HepG2 (cell line): ENCODE results near the gene LSMEM2. TPM values are rescaled to one million over a fixed set of nuclear protein-coding genes. Genes with fewer than 3 reads are reported as not detected.

Experiments
- ARID4A ChIP-seq: sonication (generic); formaldehyde crosslinking; IDR thresholded peaks from 2 replicates; pipeline ENCODE4 v1.5.0; 2020; ENCODE audit warnings: mild to moderate bottlenecking, missing genetic modification reagents, borderline replicate concordance
- ARNT2 ChIP-seq: sonication (generic); formaldehyde crosslinking; IDR thresholded peaks from 2 replicates; pipeline ENCODE4 v1.8.0; 2022; ENCODE audit warnings: mild to moderate bottlenecking, low read depth, missing genetic modification reagents, moderate library complexity
- DDIT3 ChIP-seq: sonication (generic); formaldehyde crosslinking; IDR thresholded peaks from 2 replicates; pipeline ENCODE4 v1.4.0; 2020; ENCODE audit warnings: mild to moderate bottlenecking, missing genetic modification reagents
- KLF11 ChIP-seq: IDR thresholded peaks from 2 replicates; pipeline ENCODE4 v1.6.1; 2016; ENCODE audit warnings: missing compliant biosample characterization
- PHF20 ChIP-seq: sonication (generic); formaldehyde crosslinking; IDR thresholded peaks from 2 replicates; pipeline ENCODE4 v1.5.0; 2020; ENCODE audit warnings: mild to moderate bottlenecking, missing genetic modification reagents
- PHF5A ChIP-seq: IDR thresholded peaks from one replicate; pipeline ENCODE4 v1.6.1; 2018; ENCODE audit warnings: low read depth, missing genetic modification reagents; ENCODE audit not compliant: unreplicated experiment
- PHF8 ChIP-seq: sonication (generic); formaldehyde crosslinking; IDR thresholded peaks from 2 replicates; pipeline ENCODE4 v1.5.0; 2020; ENCODE audit warnings: missing genetic modification reagents
- POGZ ChIP-seq: sonication (generic); formaldehyde crosslinking; IDR thresholded peaks from 2 replicates; pipeline ENCODE4 v1.4.0; 2020; ENCODE audit warnings: mild to moderate bottlenecking, missing genetic modification reagents
- SIN3A ChIP-seq: IDR thresholded peaks from 2 replicates; pipeline ENCODE4 v1.6.1; 2011; ENCODE audit warnings: low read depth, mild to moderate bottlenecking, control low read depth, low read length, borderline replicate concordance
- SIN3B ChIP-seq: fragments of 150-350 bp; IDR thresholded peaks from 2 replicates; pipeline ENCODE4 v1.6.1; 2014; ENCODE audit warnings: low read length
- STAT6 ChIP-seq: sonication (generic); formaldehyde crosslinking; IDR thresholded peaks from 2 replicates; pipeline ENCODE4 v1.4.0; 2020; ENCODE audit warnings: missing genetic modification reagents, mild to moderate bottlenecking, borderline replicate concordance
- ZBTB14 ChIP-seq: sonication (generic); formaldehyde crosslinking; IDR thresholded peaks from 2 replicates; pipeline ENCODE4 v1.4.0; 2020; ENCODE audit warnings: missing genetic modification reagents
- ZBTB37 ChIP-seq: sonication (generic); formaldehyde crosslinking; IDR thresholded peaks from 2 replicates; pipeline ENCODE4 v1.4.0; 2020; ENCODE audit warnings: mild to moderate bottlenecking, missing genetic modification reagents
- ZMAT3 ChIP-seq: sonication (generic); formaldehyde crosslinking; conservative IDR thresholded peaks from 2 replicates; pipeline ENCODE4 v1.7.0; 2021; ENCODE audit warnings: missing genetic modification reagents
- ZNF230 ChIP-seq: sonication (generic); formaldehyde crosslinking; IDR thresholded peaks from 2 replicates; pipeline ENCODE4 v1.4.0; 2020; ENCODE audit warnings: mild to moderate bottlenecking, missing genetic modification reagents
- ZNF235 ChIP-seq: sonication (generic); formaldehyde crosslinking; IDR thresholded peaks from 2 replicates; pipeline ENCODE4 v1.8.1; 2023; ENCODE audit warnings: mild to moderate bottlenecking, missing genetic modification reagents, borderline replicate concordance
- ZNF292 ChIP-seq: sonication (generic); formaldehyde crosslinking; IDR thresholded peaks from 2 replicates; pipeline ENCODE4 v1.8.1; 2022; ENCODE audit warnings: mild to moderate bottlenecking, low read depth, missing genetic modification reagents, borderline replicate concordance
- ZNF792 ChIP-seq: IDR thresholded peaks from 2 replicates; pipeline ENCODE4 v1.6.1; 2016
- polyA plus RNA-seq, 8 experiments: library from polyadenylated mRNA; depleted of rRNA in 3 of 8; stranded (reverse) in 7 of 8; unstranded in 1 of 8; fragments of >200 nt; fragmentation: Illumina TruSeq in 4 of 8; extraction: Trizol in 4 of 8; gene quantifications; 2 replicates each; pipeline versions ENCODE4 v1.2.1 to v1.2.3, GENCODE V29; 2011 to 2016; ENCODE audit warnings: low read depth in 4 of 8, missing spikeins in 1 of 8, mixed read lengths in 1 of 8; ENCODE audit not compliant: insufficient read depth in 1 of 8
- total RNA-seq, 5 experiments: library from RNA; depleted of rRNA; stranded (reverse); fragments of >200 nt; fragmentation: Illumina TruSeq; extraction: Trizol; gene quantifications; 2 replicates each; pipeline ENCODE4 v1.2.3, GENCODE V29; 2016; ENCODE audit warnings: low read depth in 1 of 5

Gene LSMEM2
- total and polyA plus RNA-seq, 2 of the 13 experiments (the other 11 are each of a cell fraction or from before 2014, with no cell fraction given): 0.07 to 0.41 TPM

GRCh38 chr3:50245831-50246516, 32.9 kb upstream of the LSMEM2 start (continued):
- TF ChIP-seq STAT6 (CRISPR knock-in tag) (no peak), ZNF792 (CRISPR knock-in tag) (peak; percentile 57; the same call in 1 of the 2 replicates), ARID4A (peak; percentile 44; the same call in 1 of the 2 replicates), ARNT2 (no peak), ZNF230 (CRISPR knock-in tag) (no peak), DDIT3 (no peak), PHF5A (CRISPR knock-in tag) (peak; percentile 32), ZBTB37 (CRISPR knock-in tag) (no peak), ZNF292 (CRISPR knock-in tag) (no peak), SIN3B (no peak), POGZ (CRISPR knock-in tag) (0 out of 2 replicates have a peak, but pooled peaks have one; percentile 46), KLF11 (CRISPR knock-in tag) (no peak), SIN3A (no peak), ZBTB14 (CRISPR knock-in tag) (no peak), ZNF235 (CRISPR knock-in tag) (peak; percentile 85; the same call in 1 of the 2 replicates), ZMAT3 (CRISPR knock-in tag) (0 out of 2 replicates have a peak, but pooled peaks have one; percentile 38), PHF20 (CRISPR knock-in tag) (peak; percentile 46; the same call in 1 of the 2 replicates), PHF8 (CRISPR knock-in tag) (no peak)
